HG02852 (cell line): ENCODE measurements around the gene VPS13D.
"Not testable (repeated sequence)": the region's sequence is repeated elsewhere in the genome, so short reads cannot be mapped to it uniquely, and the experiment has no call there.

Experiments
- ATAC-seq: cut with Tn5 transposase; IDR thresholded peaks from one replicate; pipeline ENCODE4 v1.9.1; 2021; ENCODE audit warnings: mild to moderate bottlenecking, moderate library complexity; ENCODE audit not compliant: unreplicated experiment

VPS13D gene

GRCh38 chr1:12505639-12506280 is 275.9 kb downstream of the VPS13D start:
- ATAC-seq: no peak

- ATAC-seq: no peak
Observed at GRCh38 chr1:12506281-12507280, 276.8 kb downstream of the VPS13D start.

- ATAC-seq: no peak
Observed at GRCh38 chr1:12507631-12508030, 277.8 kb downstream of the VPS13D start.

GRCh38 chr1:12508849-12509248 is 279.0 kb downstream of the VPS13D start:
- no peak for ATAC-seq

GRCh38 chr1:12511128-12511484 is 281.3 kb downstream of the VPS13D start:
- no peak for ATAC-seq

- no peak for ATAC-seq
Observed at GRCh38 chr1:12511516-12512468, 282.0 kb downstream of the VPS13D start.

GRCh38 chr1:12513181-12513580 is 283.4 kb downstream of the VPS13D start:
- no peak for ATAC-seq

GRCh38 chr1:12514590-12514989 is 284.8 kb downstream of the VPS13D start:
- no peak for ATAC-seq

- ATAC-seq: no peak
Observed at GRCh38 chr1:12515234-12515633, 285.4 kb downstream of the VPS13D start.

- no peak for ATAC-seq
Observed at GRCh38 chr1:12516741-12517140, 286.9 kb downstream of the VPS13D start.

- ATAC-seq: no peak
Observed at GRCh38 chr1:12518931-12519692, 289.3 kb downstream of the VPS13D start.

GRCh38 chr1:12519693-12520364 is 290.0 kb downstream of the VPS13D start:
- no peak for ATAC-seq

- ATAC-seq: no peak
Observed at GRCh38 chr1:12521096-12521495, 291.3 kb downstream of the VPS13D start.

- not testable (repeated sequence) for ATAC-seq
Observed at GRCh38 chr1:12522780-12523179, 292.9 kb downstream of the VPS13D start.

GRCh38 chr1:12524266-12524665 is 294.4 kb downstream of the VPS13D start:
- ATAC-seq: no peak

- ATAC-seq: no peak
Observed at GRCh38 chr1:12525311-12526181, 295.7 kb downstream of the VPS13D start.

- ATAC-seq: no peak
Observed at GRCh38 chr1:12527564-12527963, 297.7 kb downstream of the VPS13D start.

- no peak for ATAC-seq
Observed at GRCh38 chr1:12528021-12528852, 298.4 kb downstream of the VPS13D start.
